LNCAP (cell line): Measurements from ENCODE around the gene LRRFIP1.

Experiments
- CTCF ChIP-seq: fragments of 450-650 bp; IDR thresholded peaks from 2 replicates; pipeline ENCODE4 v1.5.1; 2017; ENCODE audit warnings: mild to moderate bottlenecking

LRRFIP1 gene

GRCh38 chr2:237624565-237624964 is 2.8 kb upstream of the LRRFIP1 start:
- TF ChIP-seq CTCF: no peak

GRCh38 chr2:237625216-237625705 is 2.1 kb upstream of the LRRFIP1 start:
- TF ChIP-seq CTCF: no peak

GRCh38 chr2:237625777-237626176 is 1.6 kb upstream of the LRRFIP1 start:
- TF ChIP-seq CTCF: no peak

GRCh38 chr2:237626813-237627440 is 460 bp upstream of the LRRFIP1 start:
- TF ChIP-seq CTCF: no peak

GRCh38 chr2:237628247-237629187 is 1.1 kb downstream of the LRRFIP1 start:
- TF ChIP-seq CTCF: no peak

GRCh38 chr2:237629188-237629534 is 1.8 kb downstream of the LRRFIP1 start:
- TF ChIP-seq CTCF: no peak

- no peak for TF ChIP-seq CTCF
These were observed 2.4 kb downstream of the LRRFIP1 start for GRCh38 chr2:237629739-237630138.
